Right lobe of liver (tissue), 4 donors: ENCODE measurements around the gene ST6GAL2.

Experiments
- POLR2A ChIP-seq: fragments of 450-650 bp; IDR thresholded peaks from one replicate; pipeline ENCODE4 v1.6.1; 2017; ENCODE audit warnings: antibody characterized with exemption, mild to moderate bottlenecking
- TF ChIP-seq, protein P1 (sequence below), 4 donors: fragments of 200-600 bp in 3 of 4; fragments of 450-650 bp in 1 of 4; IDR thresholded peaks; one replicate each; pipeline versions ENCODE4 v1.5.1 to v1.8.0; 2016 to 2022; ENCODE audit warnings: antibody characterized with exemption in 4 of 4, mild to moderate bottlenecking in 2 of 4
- donor health status: DM: no; HTN: no; CAD: no.
- donor health status: DM: no; HTN: no; CAD: no.
- donor health status: DM: no; HTN: yes; CAD: no.

DNA sequence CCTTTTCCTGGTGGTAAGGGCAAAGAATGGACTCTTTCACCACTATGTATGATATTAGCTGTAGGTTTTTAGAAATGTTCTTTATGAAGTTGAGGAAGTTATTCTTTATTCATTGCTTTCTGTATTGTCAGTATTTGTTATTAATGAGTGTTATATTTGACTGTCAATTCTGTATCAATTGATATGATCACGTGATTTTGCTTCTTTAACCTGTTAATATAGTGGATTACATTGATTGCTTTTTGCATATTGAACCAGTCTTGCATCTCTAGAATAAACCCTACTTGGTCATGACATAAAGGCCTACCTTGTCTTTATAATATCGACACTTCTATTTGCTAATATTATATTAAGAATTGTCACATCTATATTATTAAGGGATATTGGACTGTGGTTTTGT lies 18.3 kb upstream of the ST6GAL2 start:
- TF ChIP-seq POLR2A, result no peak
- TF ChIP-seq, protein P1, sequence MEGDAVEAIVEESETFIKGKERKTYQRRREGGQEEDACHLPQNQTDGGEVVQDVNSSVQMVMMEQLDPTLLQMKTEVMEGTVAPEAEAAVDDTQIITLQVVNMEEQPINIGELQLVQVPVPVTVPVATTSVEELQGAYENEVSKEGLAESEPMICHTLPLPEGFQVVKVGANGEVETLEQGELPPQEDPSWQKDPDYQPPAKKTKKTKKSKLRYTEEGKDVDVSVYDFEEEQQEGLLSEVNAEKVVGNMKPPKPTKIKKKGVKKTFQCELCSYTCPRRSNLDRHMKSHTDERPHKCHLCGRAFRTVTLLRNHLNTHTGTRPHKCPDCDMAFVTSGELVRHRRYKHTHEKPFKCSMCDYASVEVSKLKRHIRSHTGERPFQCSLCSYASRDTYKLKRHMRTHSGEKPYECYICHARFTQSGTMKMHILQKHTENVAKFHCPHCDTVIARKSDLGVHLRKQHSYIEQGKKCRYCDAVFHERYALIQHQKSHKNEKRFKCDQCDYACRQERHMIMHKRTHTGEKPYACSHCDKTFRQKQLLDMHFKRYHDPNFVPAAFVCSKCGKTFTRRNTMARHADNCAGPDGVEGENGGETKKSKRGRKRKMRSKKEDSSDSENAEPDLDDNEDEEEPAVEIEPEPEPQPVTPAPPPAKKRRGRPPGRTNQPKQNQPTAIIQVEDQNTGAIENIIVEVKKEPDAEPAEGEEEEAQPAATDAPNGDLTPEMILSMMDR (IDR thresholded peaks at IDR 0.05), result no peak
